Measurements from ENCODE around the gene GALNT9.

Gene GALNT9

DNA sequence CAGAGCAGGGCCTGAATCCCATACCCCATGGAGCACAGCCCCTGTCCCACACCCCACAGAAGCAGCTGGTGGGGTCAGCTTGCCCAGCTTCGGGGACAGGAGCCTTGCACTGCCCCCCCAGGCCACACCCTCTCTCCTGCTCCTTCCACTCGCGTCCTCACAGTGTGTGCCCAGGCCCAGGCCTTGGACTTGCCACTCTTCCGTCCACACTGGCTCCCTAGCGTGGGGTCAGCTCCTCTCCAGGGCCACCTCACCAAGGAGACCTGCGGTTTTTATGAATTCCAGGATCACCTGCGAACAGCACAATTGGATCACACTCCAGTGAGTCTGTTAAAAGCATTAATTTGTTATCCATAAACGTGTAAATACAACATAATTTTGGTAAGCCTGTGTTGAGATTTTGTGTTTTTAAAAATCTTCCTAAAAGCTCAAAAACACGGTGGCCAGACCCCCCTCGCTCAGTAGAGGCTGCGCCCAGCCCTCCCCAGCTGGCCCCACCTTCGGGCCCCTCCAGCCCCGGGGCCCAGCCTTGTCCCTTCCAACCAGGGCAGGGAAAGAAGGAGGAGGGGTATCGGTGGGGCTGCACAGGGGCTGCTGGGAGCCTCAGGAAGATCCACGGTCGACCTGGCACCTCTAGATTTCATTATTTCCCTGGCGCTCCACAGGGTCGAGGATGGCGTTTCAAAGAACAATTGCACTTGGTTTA, 12.0 kb downstream of the GALNT9 start:
- ATAC-seq (ENCODE audit: insufficient read depth, low read depth) (no peak), DNase-seq (no peak)
- TF ChIP-seq, protein P1, sequence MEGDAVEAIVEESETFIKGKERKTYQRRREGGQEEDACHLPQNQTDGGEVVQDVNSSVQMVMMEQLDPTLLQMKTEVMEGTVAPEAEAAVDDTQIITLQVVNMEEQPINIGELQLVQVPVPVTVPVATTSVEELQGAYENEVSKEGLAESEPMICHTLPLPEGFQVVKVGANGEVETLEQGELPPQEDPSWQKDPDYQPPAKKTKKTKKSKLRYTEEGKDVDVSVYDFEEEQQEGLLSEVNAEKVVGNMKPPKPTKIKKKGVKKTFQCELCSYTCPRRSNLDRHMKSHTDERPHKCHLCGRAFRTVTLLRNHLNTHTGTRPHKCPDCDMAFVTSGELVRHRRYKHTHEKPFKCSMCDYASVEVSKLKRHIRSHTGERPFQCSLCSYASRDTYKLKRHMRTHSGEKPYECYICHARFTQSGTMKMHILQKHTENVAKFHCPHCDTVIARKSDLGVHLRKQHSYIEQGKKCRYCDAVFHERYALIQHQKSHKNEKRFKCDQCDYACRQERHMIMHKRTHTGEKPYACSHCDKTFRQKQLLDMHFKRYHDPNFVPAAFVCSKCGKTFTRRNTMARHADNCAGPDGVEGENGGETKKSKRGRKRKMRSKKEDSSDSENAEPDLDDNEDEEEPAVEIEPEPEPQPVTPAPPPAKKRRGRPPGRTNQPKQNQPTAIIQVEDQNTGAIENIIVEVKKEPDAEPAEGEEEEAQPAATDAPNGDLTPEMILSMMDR (IDR thresholded peaks at IDR 0.05; ENCODE audit: borderline replicate concordance, extremely low read depth, low read length, poor library complexity, severe bottlenecking), result no peak
- TF ChIP-seq EZH2 (IDR thresholded peaks at IDR 0.05; ENCODE audit: borderline replicate concordance, low read depth, low read length, severe bottlenecking), result no peak
- H3K9ac ChIP-seq (ENCODE audit: low read depth, low read length), result no peak overlapping the region
- no peak overlapping the region for H3K4me2 ChIP-seq (ENCODE audit: insufficient read depth, low read length)
- no peaks in the 10 kb centered on the region for H3K9me3 ChIP-seq (ENCODE audit: insufficient read depth, low read length, severe bottlenecking)
- H2AFZ ChIP-seq (ENCODE audit: low read depth, low read length), result no peak overlapping the region
- no peaks in the 10 kb centered on the region for H3K4me1 ChIP-seq (ENCODE audit: insufficient read depth, low read length)
- no peaks in the 10 kb centered on the region for H3K36me3 ChIP-seq (ENCODE audit: insufficient read depth, low read length)
- H3K27me3 ChIP-seq (ENCODE audit: insufficient read depth, low read length, poor library complexity), result peaks cover 2% of the 10 kb centered on the region
- H3K79me2 ChIP-seq (ENCODE audit: insufficient read depth, low read length), result no peaks in the 10 kb centered on the region
- no peak overlapping the region for H3K4me3 ChIP-seq (ENCODE audit: low read depth in 1 of 2, low read length in 2 of 2)
- H4K20me1 ChIP-seq (ENCODE audit: insufficient read depth, low read length), result 0 out of 2 replicates have a peak, but pooled peaks cover 5% of the 10 kb centered on the region
- H3K27ac ChIP-seq (ENCODE audit: low read length), result no peak overlapping the region

DNA sequence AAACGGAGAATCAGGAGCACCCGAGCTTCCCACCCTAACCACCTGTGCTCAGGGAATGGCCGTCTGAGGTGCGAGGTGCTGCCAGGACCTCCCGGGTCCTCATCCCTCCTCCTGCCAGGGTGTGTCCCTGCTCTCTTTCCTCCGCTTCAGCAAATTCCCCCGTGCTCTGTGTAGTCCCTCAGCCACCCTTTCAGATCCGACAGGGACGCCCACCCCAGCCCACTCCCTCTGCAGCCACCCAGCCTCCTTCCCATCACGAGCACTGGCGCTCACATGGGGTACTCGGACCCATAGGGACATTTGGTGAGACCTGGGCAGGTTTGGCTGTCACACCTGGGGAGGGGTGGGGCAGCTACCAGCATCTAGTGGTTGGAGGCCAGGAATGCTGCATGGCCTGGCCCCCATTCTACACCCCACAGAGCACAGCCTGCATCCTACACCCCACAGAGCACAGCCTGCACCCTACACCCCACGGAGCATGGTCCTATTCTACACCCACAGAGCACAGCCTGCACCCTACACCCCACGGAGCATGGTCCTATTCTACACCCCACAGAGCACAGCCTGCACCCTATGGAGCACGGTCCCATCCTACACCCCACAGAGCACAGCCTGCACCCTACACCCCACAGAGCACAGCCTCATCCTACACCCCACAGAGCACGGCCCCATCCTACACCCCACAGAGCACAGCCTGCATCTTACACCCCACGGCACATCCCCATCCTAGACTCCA, 12.7 kb downstream of the GALNT9 start:
- Histone ChIP-seq H4K20me1 (ENCODE audit: insufficient read depth, low read length) (0 out of 2 replicates have a peak, but pooled peaks cover 5% of the 10 kb centered on the region), H3K4me3 (ENCODE audit: low read depth in 1 of 2, low read length in 2 of 2) (no peak overlapping the region), H3K27me3 (ENCODE audit: insufficient read depth, low read length, poor library complexity) (peaks cover 2% of the 10 kb centered on the region), H3K9me3 (ENCODE audit: insufficient read depth, low read length, severe bottlenecking) (no peaks in the 10 kb centered on the region), H3K27ac (ENCODE audit: low read length) (no peak overlapping the region), H3K4me1 (ENCODE audit: insufficient read depth, low read length) (no peaks in the 10 kb centered on the region), H3K9ac (ENCODE audit: low read depth, low read length) (no peak overlapping the region), H3K4me2 (ENCODE audit: insufficient read depth, low read length) (no peak overlapping the region), H3K79me2 (ENCODE audit: insufficient read depth, low read length) (no peaks in the 10 kb centered on the region), H2AFZ (ENCODE audit: low read depth, low read length) (no peak overlapping the region), H3K36me3 (ENCODE audit: insufficient read depth, low read length) (no peaks in the 10 kb centered on the region)
- DNase-seq, result no peak
- no peak for ATAC-seq (ENCODE audit: insufficient read depth, low read depth)
- TF ChIP-seq EZH2 (IDR thresholded peaks at IDR 0.05; ENCODE audit: borderline replicate concordance, low read depth, low read length, severe bottlenecking), result no peak
- TF ChIP-seq, protein P1 (IDR thresholded peaks at IDR 0.05; ENCODE audit: borderline replicate concordance, extremely low read depth, low read length, poor library complexity, severe bottlenecking), result no peak

DNA sequence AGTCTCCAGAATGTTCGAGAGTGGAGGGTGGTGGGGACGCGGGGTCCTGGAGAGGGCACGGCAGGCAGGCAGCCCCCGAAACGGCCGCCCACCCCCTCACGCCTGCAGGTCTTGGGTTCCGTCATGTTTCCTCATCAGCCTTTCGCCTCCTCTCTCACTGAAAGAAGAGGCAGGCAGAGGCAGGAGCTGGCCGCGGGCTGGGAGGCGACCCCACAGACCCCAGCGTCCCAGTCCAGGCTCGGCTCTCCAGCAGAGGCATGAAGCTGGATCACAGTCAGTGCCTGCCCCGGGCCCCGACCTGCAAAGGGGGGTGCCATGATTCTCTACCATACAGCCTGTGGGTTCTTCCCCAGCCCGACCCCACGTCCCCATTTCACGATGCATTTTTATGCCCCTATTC, 13.4 kb downstream of the GALNT9 start:
- no peak overlapping the region for H2AFZ ChIP-seq (ENCODE audit: low read depth, low read length)
- DNase-seq (no peak), ATAC-seq (ENCODE audit: insufficient read depth, low read depth) (no peak)
- H3K9me3 ChIP-seq (ENCODE audit: insufficient read depth, low read length, severe bottlenecking), result peaks cover 6% of the 10 kb centered on the region
- H3K4me1 ChIP-seq (ENCODE audit: insufficient read depth, low read length), result no peaks in the 10 kb centered on the region
- no peaks in the 10 kb centered on the region for H3K79me2 ChIP-seq (ENCODE audit: insufficient read depth, low read length)
- no peak overlapping the region for H3K27ac ChIP-seq (ENCODE audit: low read length)
- no peaks in the 10 kb centered on the region for H3K36me3 ChIP-seq (ENCODE audit: insufficient read depth, low read length)
- H3K9ac ChIP-seq (ENCODE audit: low read depth, low read length), result no peak overlapping the region
- no peak overlapping the region for H3K4me2 ChIP-seq (ENCODE audit: insufficient read depth, low read length)
- H3K4me3 ChIP-seq (ENCODE audit: low read depth in 1 of 2, low read length in 2 of 2), result no peak overlapping the region
- H3K27me3 ChIP-seq (ENCODE audit: insufficient read depth, low read length, poor library complexity), result peaks cover 2% of the 10 kb centered on the region
- H4K20me1 ChIP-seq (ENCODE audit: insufficient read depth, low read length), result 0 out of 2 replicates have a peak, but pooled peaks cover 5% of the 10 kb centered on the region
- TF ChIP-seq, protein P1 (IDR thresholded peaks at IDR 0.05; ENCODE audit: borderline replicate concordance, extremely low read depth, low read length, poor library complexity, severe bottlenecking), result no peak
- TF ChIP-seq EZH2 (IDR thresholded peaks at IDR 0.05; ENCODE audit: borderline replicate concordance, low read depth, low read length, severe bottlenecking), result no peak

Measured in DND-41 (cell line).